ENCODE measurements around the gene SHANK3. TPM values are rescaled to one million over a fixed set of nuclear protein-coding genes. Genes with fewer than 3 reads are reported as not detected.

SHANK3 gene
- total and polyA plus RNA-seq, 4 donors, result 1.1 to 10.0 (median 5.8) TPM

GRCh38 chr22:50678651-50679521 is 6.3 kb downstream of the SHANK3 start:
- no peak overlapping the region for H3K27ac ChIP-seq (ENCODE audit: low read depth in 1 of 2, low read length in 2 of 2)
- no peaks in the 10 kb centered on the region for H3K36me3 ChIP-seq (ENCODE audit: control insufficient read depth in 4 of 4, insufficient read depth in 3 of 4, low read depth in 1 of 4, low read length in 3 of 4)
- peaks cover 0 to 10% (median 3%) of the 10 kb centered on the region in 4 donors for H3K4me1 ChIP-seq (ENCODE audit: control insufficient read depth in 4 of 4, insufficient read depth in 4 of 4, low read length in 3 of 4)
- DNase-seq (ENCODE audit: low spot score), result no peak
- H3K9ac ChIP-seq (ENCODE audit: low read depth in 1 of 2, low read length in 2 of 2), result no peak overlapping the region
- H3K9me3 ChIP-seq (ENCODE audit: control insufficient read depth in 4 of 4, low read length in 3 of 4), result no peaks in the 10 kb centered on the region
- no peak for TF ChIP-seq ATF3 (IDR thresholded peaks at IDR 0.05)
- TF ChIP-seq GABPA (IDR thresholded peaks at IDR 0.05 in 1 of 2, conservative IDR thresholded peaks at IDR 0.05 in 1 of 2), result no peak
- TF ChIP-seq FOXA1 (IDR thresholded peaks at IDR 0.05), result no peak
- no peak for TF ChIP-seq CTCF (IDR thresholded peaks at IDR 0.05; ENCODE audit: low read depth, low read length, missing input control)
- TF ChIP-seq NR2F2 (IDR thresholded peaks at IDR 0.05), result no peak
- TF ChIP-seq JUND (IDR thresholded peaks at IDR 0.05), result no peak
- TF ChIP-seq HNF4G (IDR thresholded peaks at IDR 0.05), result no peak
- TF ChIP-seq YY1 (IDR thresholded peaks at IDR 0.05), result no peak
- no peak for TF ChIP-seq HNF4A (conservative IDR thresholded peaks at IDR 0.05)
- TF ChIP-seq MAX (IDR thresholded peaks at IDR 0.05), result no peak
- no peak for TF ChIP-seq RXRA (IDR thresholded peaks at IDR 0.05)
- no peak for TF ChIP-seq FOXA2 (IDR thresholded peaks at IDR 0.05)
- TF ChIP-seq TAF1 (conservative IDR thresholded peaks at IDR 0.05), result no peak
- TF ChIP-seq SP1 (IDR thresholded peaks at IDR 0.05), result no peak
- TF ChIP-seq REST (IDR thresholded peaks at IDR 0.05), result no peak
- TF ChIP-seq RAD21 (IDR thresholded peaks at IDR 0.05), result no peak
- TF ChIP-seq ZBTB33 (IDR thresholded peaks at IDR 0.05), result no peak
- no peak for TF ChIP-seq EGR1 (IDR thresholded peaks at IDR 0.05; ENCODE audit: low read depth in 2 of 2)
- 91% methylated on average over 30 of the region's 30 CpGs for WGBS
- no peaks in the 10 kb centered on the region for H3K27me3 ChIP-seq (ENCODE audit: control insufficient read depth in 4 of 4, insufficient read depth in 4 of 4, low read length in 3 of 4)
- no peak overlapping the region for H3K4me3 ChIP-seq (ENCODE audit: low read depth in 1 of 3, low read length in 3 of 3)

Measured in liver (tissue), 9 donors.